K562 (cell line): Measurements from ENCODE around the gene TMEM138. TPM values are rescaled to one million over a fixed set of nuclear protein-coding genes. Genes with fewer than 3 reads are reported as not detected.

Source experiments
- ATAC-seq: fragments of 200-7000 bp; cut with Tn5 transposase; 3 replicates; pipeline ENCODE4 v1.9.1; 2020; ENCODE audit warnings: moderate library complexity
- BruUV-seq: library from RNA; stranded (reverse); fragments of 400-500 nt; replicated peaks from 2 replicates; lab custom pipeline; 2021; lab: Mats Ljungman, UMichigan
- CTCF ChIA-PET: fragments of 300-600 bp; formaldehyde crosslinking; extraction: SDS; loops from one replicate; lab custom pipeline; 2021; ENCODE audit warnings: low intra/inter-chr PET ratio; lab: Yijun Ruan, JAX
- POLR2A ChIA-PET: fragments of 300-600, 350-650 bp; sonication (Branson Sonifier 250); formaldehyde crosslinking; extraction: SDS; loops from one replicate; lab custom pipeline; 2021; ENCODE audit warnings: antibody characterized with exemption, inconsistent platforms; lab: Yijun Ruan, JAX
- DNase-seq, 4 experiments: peaks; one replicate each; pipeline versions ENCODE4 v3.0.0 to v3.0.0-alpha.2; 2011 to 2018; ENCODE audit warnings: low spot score in 3 of 4, mixed read lengths in 3 of 4; ENCODE audit errors: extremely low read depth in 1 of 4
- FAIRE-seq: peaks from 2 replicates; lab custom pipeline; 2011; peaks lifted over from hg19 to GRCh38; lab: Jason Lieb, UNC
- H2AFZ ChIP-seq: 2 replicates; pipeline ENCODE4 v1.6.0; 2011; ENCODE audit warnings: low read depth, low read length, control low read depth, inconsistent platforms
- H3K27ac ChIP-seq: fragments of 200-600 bp; 3 replicates; pipeline ENCODE4 v1.8.0; 2011; ENCODE audit warnings: low read depth, mild to moderate bottlenecking, control low read depth, inconsistent platforms, low read length, moderate library complexity, mixed read lengths; ENCODE audit errors: extremely low read depth
- H3K27me3 ChIP-seq, 2 experiments: fragments of 300-600 bp in 1 of 2; 2 replicates in 1 of 2; 3 replicates in 1 of 2; pipeline versions ENCODE4 v1.6.0 to v1.8.0; 2011; ENCODE audit warnings: inconsistent platforms in 2 of 2, low read length in 2 of 2, mild to moderate bottlenecking in 1 of 2, mixed read lengths in 1 of 2, moderate library complexity in 1 of 2; ENCODE audit not compliant: control insufficient read depth in 2 of 2, insufficient read depth in 2 of 2
- H3K36me3 ChIP-seq: fragments of 300-600 bp; 3 replicates; pipeline ENCODE4 v1.8.0; 2011; ENCODE audit warnings: mild to moderate bottlenecking, low read length, inconsistent platforms; ENCODE audit not compliant: control insufficient read depth, insufficient read depth
- H3K4me1 ChIP-seq, 2 experiments: fragments of 200-600 bp in 1 of 2; replicated peaks in 1 of 2; 2 replicates in 1 of 2; 3 replicates in 1 of 2; pipeline versions ENCODE4 v1.5.1 to v1.8.0; 2011; ENCODE audit warnings: inconsistent platforms in 2 of 2, low read length in 2 of 2, mild to moderate bottlenecking in 1 of 2, mixed read lengths in 1 of 2, moderate library complexity in 1 of 2; ENCODE audit not compliant: control insufficient read depth in 2 of 2, insufficient read depth in 2 of 2
- H3K4me2 ChIP-seq: 2 replicates; pipeline ENCODE4 v1.6.1; 2011; ENCODE audit warnings: low read length, control low read depth, inconsistent platforms, mixed read lengths; ENCODE audit not compliant: insufficient read depth
- H3K4me3 ChIP-seq: fragments of 200-600 bp; sonication (generic), shearing (Covaris generic); 2 replicates; pipeline ENCODE4 v1.5.1; 2016; ENCODE audit warnings: control low read depth, inconsistent platforms
- H3K79me2 ChIP-seq: fragments of 200-600 bp; 3 replicates; pipeline ENCODE4 v1.8.0; 2011; ENCODE audit warnings: low read length, inconsistent platforms; ENCODE audit not compliant: control insufficient read depth, insufficient read depth
- H3K9ac ChIP-seq, 2 experiments: 2 replicates each; pipeline versions ENCODE4 v1.6.0 to v1.6.1; 2011; ENCODE audit warnings: low read depth in 2 of 2, low read length in 2 of 2, control low read depth in 1 of 2, inconsistent platforms in 1 of 2, mild to moderate bottlenecking in 1 of 2, mixed read lengths in 1 of 2; ENCODE audit not compliant: insufficient read depth in 1 of 2
- H3K9me1 ChIP-seq: one replicate; pipeline ENCODE4 v1.6.0; 2011; ENCODE audit warnings: inconsistent platforms, mild to moderate bottlenecking, low read length, moderate library complexity; ENCODE audit not compliant: control insufficient read depth, insufficient read depth
- H3K9me3 ChIP-seq: replicated peaks from 2 replicates; pipeline ENCODE4 v1.5.1; 2011; ENCODE audit warnings: low read depth, low read length, inconsistent platforms; ENCODE audit not compliant: control insufficient read depth, insufficient read depth
- H4K20me1 ChIP-seq: replicated peaks from 2 replicates; pipeline ENCODE4 v1.6.1; 2011; ENCODE audit warnings: low read length, inconsistent platforms, mixed read lengths; ENCODE audit not compliant: control insufficient read depth, insufficient read depth
- DDX20 ChIP-seq: fragments of 450-650 bp; IDR thresholded peaks from 2 replicates; pipeline ENCODE4 v1.6.1; 2016; ENCODE audit warnings: missing genetic modification characterization, low read depth, mild to moderate bottlenecking, missing compliant biosample characterization, moderate library complexity
- EP400 ChIP-seq: fragments of 450-650 bp; IDR thresholded peaks from 2 replicates; pipeline ENCODE4 v1.6.1; 2017; ENCODE audit warnings: antibody characterized with exemption, mild to moderate bottlenecking, moderate library complexity
- MTA1 ChIP-seq: fragments of 450-650 bp; IDR thresholded peaks from 2 replicates; pipeline ENCODE4 v1.6.1; 2017; ENCODE audit warnings: borderline replicate concordance
- POLR2G ChIP-seq: fragments of 200-400 bp; formaldehyde crosslinking; IDR thresholded peaks from 2 replicates; pipeline ENCODE4 v1.6.1; 2017; ENCODE audit warnings: low read depth, mild to moderate bottlenecking, antibody characterized with exemption, low read length, moderate library complexity
- RBM14 ChIP-seq: fragments of 200-400 bp; formaldehyde crosslinking; IDR thresholded peaks from 2 replicates; pipeline ENCODE4 v1.6.1; 2018; ENCODE audit warnings: low read depth, mild to moderate bottlenecking, low read length, moderate library complexity, borderline replicate concordance; ENCODE audit not compliant: insufficient read depth
- SMARCA5 ChIP-seq: fragments of 450-650 bp; IDR thresholded peaks from 2 replicates; pipeline ENCODE4 v1.6.1; 2016
- YBX1 ChIP-seq: fragments of 450-650 bp; IDR thresholded peaks from 2 replicates; pipeline ENCODE4 v1.7.1; 2016; ENCODE audit warnings: mild to moderate bottlenecking
- WGBS: fragments of 100-300 bp; shearing (Covaris generic); methylation state at CpG from one replicate; pipeline ENCODE4 v1.1.6; 2016; ENCODE audit warnings: low coverage, mixed read lengths; ENCODE audit not compliant: insufficient coverage; ENCODE audit errors: missing lambda C conversion rate; 5-methylcytosine and 5-hydroxymethylcytosine counted together
- in situ Hi-C: fragments of 300-500 bp; cut with MboI; formaldehyde crosslinking; loops from 4 replicates; pipeline ENCODE4 v1.15.0; 2018; ENCODE audit warnings: inconsistent platforms, mixed read lengths
- intact Hi-C: fragments of 100-400 bp; cut with micrococcal nuclease; formaldehyde crosslinking; loops from 2 replicates; pipeline ENCODE4 v1.14.2; 2022
- polyA plus RNA-seq, 8 experiments: library from polyadenylated mRNA; depleted of rRNA in 4 of 8; stranded (reverse) in 5 of 8; unstranded in 3 of 8; fragments of >200 nt; fragmentation: Nextera tagmentation in 2 of 8; fragmentation: Illumina TruSeq in 1 of 8; extraction: Ambion mirVana in 2 of 8; extraction: Trizol in 1 of 8; gene quantifications; 2 replicates each; pipeline versions ENCODE4 v1.2.1 to v1.2.3, GENCODE V29; 2011 to 2014; ENCODE audit warnings: inconsistent platforms in 1 of 8, missing spikeins in 1 of 8
- total RNA-seq, 7 experiments: library from RNA; depleted of rRNA in 6 of 7; stranded (reverse); fragments of >200 nt in 6 of 7; fragmentation: Illumina TruSeq in 2 of 7; extraction: Trizol in 2 of 7; gene quantifications; 2 replicates each; pipeline versions ENCODE4 v1.2.1 to v1.2.3, GENCODE V29; 2011 to 2021; ENCODE audit warnings: low replicate concordance in 1 of 7
- TF ChIP-seq, protein P1 (sequence below), 3 experiments: fragments of 200-800 bp in 1 of 3; sonication (Bioruptor generic) in 1 of 3; sonication (generic) in 1 of 3; formaldehyde crosslinking in 1 of 3; IDR thresholded peaks; 2 replicates each; pipeline versions ENCODE4 v1.6.1 to v1.8.0; 2016 to 2022; ENCODE audit warnings: mild to moderate bottlenecking in 2 of 3, missing compliant biosample characterization in 2 of 3, missing genetic modification characterization in 2 of 3, missing genetic modification reagents in 1 of 3

TMEM138 gene
- total and polyA plus RNA-seq, 9 of the 15 experiments (the other 6 are each of a cell fraction or from before 2014, with no cell fraction given) = 23.2 to 168 (median 63.1) TPM

- ChIA-PET CTCF (interaction anchor here (0.6 kb wide), 1 partner anchor 114 kb away, joined by 5 read pairs; no protein-coding TSS in a partner anchor), POLR2A (interaction anchor here (0.6 to 3.9 kb wide), 10 partner anchors 8 to 567 kb away, joined by 3 to 36 read pairs (median 4); partner anchors contain the start of genes CYB561A3, DDB1, TKFC and TMEM138)
- BruUV-seq = no TSS peak
- no peaks in the 10 kb centered on the region for H3K9me3 ChIP-seq
- no peak overlapping the region for H3K4me2 ChIP-seq
- no peaks in the 10 kb centered on the region for H3K27me3 ChIP-seq
- 77% methylated on average over 12 of the region's 12 CpGs for WGBS
- H3K36me3 ChIP-seq = peaks cover 82% of the 10 kb centered on the region; the same call in 2 of the 3 replicates
- H3K4me1 ChIP-seq = peaks cover 27 to 46% of the 10 kb centered on the region in 2 experiments
- no peak overlapping the region for H3K4me3 ChIP-seq
- in situ Hi-C loops (no loop called here), intact Hi-C loops (no loop called here)
- H3K27ac ChIP-seq = no peak overlapping the region; the same call in 2 of the 3 replicates
- no peak overlapping the region for H2AFZ ChIP-seq
- H3K9me1 ChIP-seq = peaks cover 3% of the 10 kb centered on the region
- no peaks in the 10 kb centered on the region for H4K20me1 ChIP-seq
- no peak for ATAC-seq
- no peak for FAIRE-seq
- peak overlapping the region in 1 of 2 experiments; percentile 2; a peak in 2 of 4 replicates for H3K9ac ChIP-seq
- H3K79me2 ChIP-seq = no peaks in the 10 kb centered on the region
- TF ChIP-seq, protein P1, sequence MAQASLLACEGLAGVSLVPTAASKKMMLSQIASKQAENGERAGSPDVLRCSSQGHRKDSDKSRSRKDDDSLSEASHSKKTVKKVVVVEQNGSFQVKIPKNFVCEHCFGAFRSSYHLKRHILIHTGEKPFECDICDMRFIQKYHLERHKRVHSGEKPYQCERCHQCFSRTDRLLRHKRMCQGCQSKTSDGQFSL (CRISPR knock-in tag; IDR thresholded peaks at IDR 0.05) = no peak
- TF ChIP-seq, protein P1 (tag; IDR thresholded peaks at IDR 0.05) = no peak
- TF ChIP-seq RBM14 = no peak
- no peak for TF ChIP-seq MTA1
- no peak for TF ChIP-seq EP400
- no peak for TF ChIP-seq SMARCA5
- TF ChIP-seq DDX20 = no peak
- TF ChIP-seq POLR2G = peak; percentile 4; the same call in 1 of the 2 replicates
- TF ChIP-seq YBX1 = no peak
- DNase-seq = no peak
Measured at GRCh38 chr11:61349189-61349751, 12.9 kb upstream of the TMEM138 start.
